Activated CD8-positive, alpha-beta memory T cell treated with anti-CD3 and anti-CD28 coated beads, Interleukin-2, amount 10 ng/mL, durations not matched to agents 7 days and 5 days (primary cell): ENCODE results near the gene PDE3A. TPM values are rescaled to one million over a fixed set of nuclear protein-coding genes. Genes with fewer than 3 reads are reported as not detected.
"Not testable (repeated sequence)": the region's sequence is repeated elsewhere in the genome, so short reads cannot be mapped to it uniquely, and the experiment has no call there.

Experiments used
- ATAC-seq: fragments of 150-1000 bp; cut with Tn5 transposase; one replicate; pipeline ENCODE4 v1.10.0; 2021; ENCODE audit warnings: moderate library complexity
- CTCF ChIA-PET: fragments of 350-600 bp; sonication (Branson Sonifier 250); formaldehyde crosslinking; loops from one replicate; lab custom pipeline; 2021; ENCODE audit warnings: antibody characterized with exemption; lab: Charles Lee
- DNase-seq: peaks from one replicate; pipeline ENCODE4 v3.0.0-alpha.2; 2020
- H3K27ac Mint-ChIP-seq: one replicate; pipeline ENCODE4 v1.8.0; 2021; ENCODE audit warnings: mild to moderate bottlenecking, mixed read lengths
- H3K27me3 Mint-ChIP-seq: one replicate; pipeline ENCODE4 v1.8.0; 2021; ENCODE audit warnings: mixed read lengths
- H3K36me3 Mint-ChIP-seq: one replicate; pipeline ENCODE4 v1.8.0; 2021; ENCODE audit warnings: mild to moderate bottlenecking, mixed read lengths
- H3K4me1 Mint-ChIP-seq: one replicate; pipeline ENCODE4 v1.8.0; 2021; ENCODE audit warnings: mixed read lengths
- H3K4me3 Mint-ChIP-seq: one replicate; pipeline ENCODE4 v1.8.0; 2021; ENCODE audit warnings: mild to moderate bottlenecking, moderate library complexity, mixed read lengths
- H3K9me3 Mint-ChIP-seq: one replicate; pipeline ENCODE4 v1.8.0; 2022; ENCODE audit warnings: low read depth, mixed read lengths
- total RNA-seq, 2 experiments: library from RNA; stranded (reverse); gene quantifications; one replicate each; pipeline ENCODE4 v1.2.3, GENCODE V29; 2021

PDE3A gene
- total RNA-seq, 2 experiments from 2014 or later = not detected

DNA sequence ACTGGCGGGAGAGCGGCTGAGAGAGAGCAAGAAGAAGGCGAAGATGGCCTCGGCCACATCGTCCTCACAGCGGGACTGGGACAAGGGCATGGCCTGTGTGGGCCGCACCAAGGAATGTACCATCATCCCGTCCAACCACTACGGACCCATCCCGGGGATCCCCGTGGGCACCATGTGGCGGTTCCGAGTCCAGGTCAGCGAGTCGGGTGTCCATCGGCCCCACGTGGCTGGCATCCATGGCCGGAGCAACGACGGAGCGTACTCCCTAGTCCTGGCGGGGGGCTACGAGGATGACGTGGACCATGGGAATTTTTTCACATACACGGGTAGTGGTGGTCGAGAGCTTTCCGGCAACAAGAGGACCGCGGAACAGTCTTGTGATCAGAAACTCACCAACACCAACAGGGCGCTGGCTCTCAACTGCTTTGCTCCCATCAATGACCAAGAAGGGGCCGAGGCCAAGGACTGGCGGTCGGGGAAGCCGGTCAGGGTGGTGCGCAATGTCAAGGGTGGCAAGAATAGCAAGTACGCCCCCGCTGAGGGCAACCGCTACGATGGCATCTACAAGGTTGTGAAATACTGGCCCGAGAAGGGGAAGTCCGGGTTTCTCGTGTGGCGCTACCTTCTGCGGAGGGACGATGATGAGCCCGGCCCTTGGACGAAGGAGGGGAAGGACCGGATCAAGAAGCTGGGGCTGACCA, 183.6 kb downstream of the PDE3A start:
- ATAC-seq, H3K27ac Mint-ChIP-seq, H3K4me1 Mint-ChIP-seq, H3K27me3 Mint-ChIP-seq, H3K4me3 Mint-ChIP-seq, DNase-seq, H3K9me3 Mint-ChIP-seq, H3K36me3 Mint-ChIP-seq, CTCF ChIA-PET: not testable (repeated sequence)

DNA sequence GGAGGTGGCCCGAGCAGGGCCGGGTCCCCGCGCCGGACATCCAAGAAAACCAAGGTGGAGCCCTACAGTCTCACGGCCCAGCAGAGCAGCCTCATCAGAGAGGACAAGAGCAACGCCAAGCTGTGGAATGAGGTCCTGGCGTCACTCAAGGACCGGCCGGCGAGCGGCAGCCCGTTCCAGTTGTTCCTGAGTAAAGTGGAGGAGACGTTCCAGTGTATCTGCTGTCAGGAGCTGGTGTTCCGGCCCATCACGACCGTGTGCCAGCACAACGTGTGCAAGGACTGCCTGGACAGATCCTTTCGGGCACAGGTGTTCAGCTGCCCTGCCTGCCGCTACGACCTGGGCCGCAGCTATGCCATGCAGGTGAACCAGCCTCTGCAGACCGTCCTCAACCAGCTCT, 184.2 kb downstream of the PDE3A start:
- CTCF ChIA-PET, H3K27ac Mint-ChIP-seq, DNase-seq, H3K4me3 Mint-ChIP-seq, H3K27me3 Mint-ChIP-seq, ATAC-seq, H3K36me3 Mint-ChIP-seq, H3K9me3 Mint-ChIP-seq, H3K4me1 Mint-ChIP-seq: not testable (repeated sequence)

DNA sequence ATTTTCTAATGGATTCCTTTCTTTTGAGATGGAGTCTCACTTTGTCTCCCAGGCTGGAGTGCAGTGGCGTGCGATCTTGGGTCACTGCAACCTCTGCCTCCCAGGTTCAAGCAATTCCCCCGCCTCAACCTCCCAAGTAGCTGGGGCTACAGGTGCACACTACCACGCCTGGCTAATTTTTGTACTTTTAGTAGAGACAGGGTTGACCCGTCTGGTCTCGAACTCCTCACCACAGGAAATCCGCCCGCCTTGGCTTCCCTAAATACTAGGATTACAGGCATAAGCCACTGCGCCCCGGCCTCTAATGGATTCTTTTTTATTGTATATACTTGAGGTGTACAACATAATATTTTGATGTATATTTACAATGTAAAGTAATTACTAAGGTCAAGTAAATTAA, 186.7 kb downstream of the PDE3A start:
- Mint-ChIP-seq H3K9me3 (no peaks in the 10 kb centered on the region), H3K4me3 (no peak overlapping the region), H3K4me1 (no peaks in the 10 kb centered on the region), H3K36me3 (no peaks in the 10 kb centered on the region), H3K27ac (no peak overlapping the region), H3K27me3 (no peaks in the 10 kb centered on the region)
- no peak for DNase-seq
- ATAC-seq = no peak
- CTCF ChIA-PET = no interaction called here

DNA sequence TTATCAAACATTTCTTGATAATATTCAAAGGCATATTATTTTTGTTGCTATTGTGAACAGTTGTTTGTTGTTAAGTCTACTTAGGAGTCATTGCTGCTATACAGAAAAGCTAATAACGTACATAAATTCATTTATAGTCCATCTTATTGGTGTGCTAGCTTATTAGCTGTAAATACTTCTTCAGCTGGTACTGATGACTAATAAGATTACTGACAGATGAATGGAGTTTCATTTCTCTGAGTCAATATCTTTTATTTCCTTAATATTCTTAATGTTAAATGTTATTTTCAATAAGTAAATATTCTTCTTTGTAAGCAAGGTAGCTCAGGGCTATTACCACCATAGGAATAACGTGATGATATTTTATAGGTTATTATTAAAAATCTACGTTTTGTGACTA, 187.4 kb downstream of the PDE3A start:
- H3K36me3 Mint-ChIP-seq = no peaks in the 10 kb centered on the region
- DNase-seq = no peak

DNA sequence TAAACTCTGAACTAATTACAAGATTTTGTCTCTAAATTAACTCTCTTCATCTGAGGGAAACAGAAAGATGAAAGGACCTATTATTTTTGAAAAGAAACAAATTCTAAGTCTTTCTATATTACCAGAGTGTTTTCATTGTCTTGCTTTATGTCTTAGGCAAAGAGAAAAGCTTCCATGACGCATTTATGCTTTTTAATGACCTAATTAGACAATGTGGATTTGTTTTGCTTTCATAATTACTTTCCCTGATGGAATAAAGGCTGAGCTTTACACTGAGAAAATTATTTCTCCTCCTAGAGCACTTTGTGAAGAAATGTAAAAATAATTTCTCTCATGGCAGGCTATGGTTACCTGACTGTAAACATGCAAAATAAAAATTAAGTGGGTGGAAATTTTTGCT, 188.8 kb downstream of the PDE3A start:
- Mint-ChIP-seq H3K4me1 (no peaks in the 10 kb centered on the region), H3K4me3 (no peak overlapping the region), H3K36me3 (no peaks in the 10 kb centered on the region), H3K27ac (no peak overlapping the region), H3K9me3 (no peaks in the 10 kb centered on the region), H3K27me3 (no peaks in the 10 kb centered on the region)
- CTCF ChIA-PET = no interaction called here
- DNase-seq = no peak
- ATAC-seq = no peak

More for the DNA sequence above, 187.4 kb downstream of the PDE3A start:
- Mint-ChIP-seq H3K4me3 (no peak overlapping the region), H3K4me1 (no peaks in the 10 kb centered on the region), H3K27ac (no peak overlapping the region), H3K9me3 (no peaks in the 10 kb centered on the region), H3K27me3 (no peaks in the 10 kb centered on the region)
- ATAC-seq = no peak
- CTCF ChIA-PET = no interaction called here

DNA sequence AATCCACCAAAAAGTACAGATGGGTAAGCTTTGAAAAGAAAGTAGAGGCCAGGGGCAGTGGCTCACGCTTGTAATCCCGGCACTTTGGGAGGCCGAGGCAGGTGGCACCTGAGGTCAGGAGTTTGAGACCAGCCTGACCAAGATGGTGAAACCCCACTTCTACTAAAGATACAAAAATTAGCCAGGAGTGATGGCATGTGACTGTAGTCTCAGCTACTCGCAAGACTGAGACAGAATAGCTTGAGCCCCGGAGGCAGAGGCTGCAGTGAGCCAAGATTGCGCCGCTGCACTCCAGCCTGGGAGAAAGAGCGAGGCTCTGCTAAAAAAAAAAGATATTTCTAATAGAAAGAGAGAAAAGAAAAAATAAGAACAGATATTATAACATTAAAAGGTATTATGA, 192.6 kb downstream of the PDE3A start:
- DNase-seq (no peak), ATAC-seq (no peak)
- Mint-ChIP-seq H3K36me3 (no peaks in the 10 kb centered on the region), H3K4me3 (no peak overlapping the region), H3K9me3 (no peaks in the 10 kb centered on the region), H3K27me3 (no peaks in the 10 kb centered on the region), H3K27ac (no peak overlapping the region), H3K4me1 (no peaks in the 10 kb centered on the region)
- CTCF ChIA-PET = no interaction called here

DNA sequence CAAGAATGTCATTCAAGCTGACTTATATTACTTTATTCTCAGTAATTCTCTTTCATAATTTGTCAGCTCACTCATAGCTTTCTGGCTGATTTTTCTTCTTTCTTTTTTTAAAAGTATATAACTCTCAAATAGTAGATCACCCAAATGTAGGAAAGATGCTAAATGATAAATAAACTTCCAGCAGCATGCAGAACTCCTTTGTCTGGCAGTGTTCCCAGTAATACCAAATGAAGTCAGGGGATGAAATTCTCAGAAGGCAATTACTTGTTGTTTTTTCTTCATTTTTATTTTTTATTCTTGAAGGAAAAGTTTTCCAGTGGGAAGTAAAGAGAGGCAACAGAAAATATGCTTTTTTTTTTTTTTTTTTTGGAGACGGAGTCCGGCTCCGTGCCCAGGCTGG, 193.5 kb downstream of the PDE3A start:
- CTCF ChIA-PET = no interaction called here
- no peaks in the 10 kb centered on the region for H3K4me1 Mint-ChIP-seq
- no peak overlapping the region for H3K27ac Mint-ChIP-seq
- no peak for ATAC-seq
- H3K4me3 Mint-ChIP-seq = no peak overlapping the region
- H3K9me3 Mint-ChIP-seq = no peaks in the 10 kb centered on the region
- H3K27me3 Mint-ChIP-seq = no peaks in the 10 kb centered on the region
- DNase-seq = no peak
- no peaks in the 10 kb centered on the region for H3K36me3 Mint-ChIP-seq

DNA sequence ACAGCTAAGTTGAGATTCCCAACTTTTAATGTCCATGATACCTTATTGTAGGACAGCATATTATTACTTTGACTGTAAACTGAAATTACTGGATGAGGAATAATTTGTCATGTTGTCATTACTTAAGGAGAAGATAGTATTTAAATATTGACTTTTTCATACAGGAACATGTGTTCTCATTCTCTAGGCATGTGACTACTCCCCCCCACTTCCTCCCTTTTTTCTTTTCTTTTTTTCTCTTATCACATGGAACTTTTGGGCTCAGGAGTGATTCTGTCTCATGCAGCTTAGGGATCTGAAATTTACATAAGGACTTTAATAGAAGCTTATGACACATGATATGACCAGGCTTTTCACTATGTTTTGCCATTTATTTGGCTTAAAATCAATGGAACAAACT, 199.1 kb downstream of the PDE3A start:
- no peaks in the 10 kb centered on the region for H3K4me1 Mint-ChIP-seq
- ATAC-seq (no peak), DNase-seq (no peak)
- H3K9me3 Mint-ChIP-seq = no peaks in the 10 kb centered on the region
- H3K4me3 Mint-ChIP-seq = no peak overlapping the region
- no peak overlapping the region for H3K27ac Mint-ChIP-seq
- CTCF ChIA-PET = no interaction called here
- no peaks in the 10 kb centered on the region for H3K36me3 Mint-ChIP-seq
- no peaks in the 10 kb centered on the region for H3K27me3 Mint-ChIP-seq

DNA sequence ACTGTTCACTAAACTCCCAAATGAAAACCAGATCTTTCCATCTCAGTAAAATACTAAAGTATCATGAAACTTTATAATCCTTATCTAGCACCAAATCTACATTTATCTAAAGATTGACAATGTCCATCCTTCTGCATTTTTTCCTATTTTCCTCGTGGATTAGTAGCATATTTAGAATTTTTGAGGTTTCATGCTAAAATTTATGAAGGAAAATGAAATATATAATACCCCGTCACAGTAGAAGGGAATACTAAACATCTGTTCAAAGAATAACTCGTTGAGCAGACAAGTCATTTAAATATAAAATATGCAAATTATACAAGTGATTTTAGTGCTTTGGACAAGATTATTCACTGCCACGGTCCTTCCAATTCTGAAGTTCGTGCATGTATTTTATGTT, 204.1 kb downstream of the PDE3A start:
- ATAC-seq = no peak
- Mint-ChIP-seq H3K9me3 (no peaks in the 10 kb centered on the region), H3K27me3 (no peaks in the 10 kb centered on the region), H3K36me3 (no peaks in the 10 kb centered on the region), H3K27ac (no peak overlapping the region), H3K4me1 (no peaks in the 10 kb centered on the region), H3K4me3 (no peak overlapping the region)
- DNase-seq = no peak
- CTCF ChIA-PET = no interaction called here

DNA sequence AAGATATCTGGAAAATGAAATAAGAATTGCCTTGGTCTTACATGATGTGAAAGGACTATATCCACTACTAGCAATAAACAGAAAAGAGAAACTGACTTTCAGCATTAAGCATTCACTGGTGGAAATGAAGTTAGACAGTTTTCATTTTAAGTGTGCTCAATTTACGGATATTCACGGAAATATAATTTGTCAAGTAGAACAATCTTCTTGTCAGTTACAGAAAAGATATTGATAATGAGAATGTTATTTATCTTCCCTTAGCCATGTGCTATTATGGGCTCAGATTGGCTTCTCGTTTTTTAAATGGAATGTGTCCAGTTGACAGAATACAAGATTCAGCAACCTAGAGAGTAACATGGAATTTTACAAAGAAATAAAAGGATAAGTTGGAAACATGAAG, 208.2 kb downstream of the PDE3A start:
- CTCF ChIA-PET = no interaction called here
- Mint-ChIP-seq H3K4me3 (no peak overlapping the region), H3K27me3 (no peaks in the 10 kb centered on the region), H3K27ac (no peak overlapping the region), H3K4me1 (no peaks in the 10 kb centered on the region), H3K9me3 (no peaks in the 10 kb centered on the region), H3K36me3 (no peaks in the 10 kb centered on the region)
- DNase-seq (no peak), ATAC-seq (no peak)

DNA sequence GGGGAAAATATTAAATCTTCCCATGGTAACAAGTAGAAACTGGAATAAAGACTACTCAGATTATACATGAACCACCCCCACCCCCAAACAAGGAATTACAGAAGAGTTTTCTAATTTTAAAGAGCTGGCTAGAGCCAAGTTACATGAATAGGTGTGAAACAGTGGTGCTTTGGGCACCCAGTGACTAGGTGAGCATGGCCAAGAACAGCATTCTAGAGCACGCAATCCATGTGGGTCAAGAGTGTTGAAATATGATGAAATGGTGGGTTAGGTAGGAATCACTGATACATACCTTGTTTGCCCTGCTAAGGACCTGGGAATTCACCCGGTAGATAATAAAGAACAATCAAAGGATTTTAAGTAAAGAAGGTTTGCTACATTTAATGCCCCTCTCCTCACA, 208.7 kb downstream of the PDE3A start:
- H3K4me1 Mint-ChIP-seq = no peaks in the 10 kb centered on the region
- no peak for DNase-seq
- CTCF ChIA-PET = no interaction called here
- no peak for ATAC-seq
- H3K36me3 Mint-ChIP-seq = no peaks in the 10 kb centered on the region
- H3K27me3 Mint-ChIP-seq = no peaks in the 10 kb centered on the region
- no peak overlapping the region for H3K4me3 Mint-ChIP-seq
- H3K27ac Mint-ChIP-seq = no peak overlapping the region
- no peaks in the 10 kb centered on the region for H3K9me3 Mint-ChIP-seq

DNA sequence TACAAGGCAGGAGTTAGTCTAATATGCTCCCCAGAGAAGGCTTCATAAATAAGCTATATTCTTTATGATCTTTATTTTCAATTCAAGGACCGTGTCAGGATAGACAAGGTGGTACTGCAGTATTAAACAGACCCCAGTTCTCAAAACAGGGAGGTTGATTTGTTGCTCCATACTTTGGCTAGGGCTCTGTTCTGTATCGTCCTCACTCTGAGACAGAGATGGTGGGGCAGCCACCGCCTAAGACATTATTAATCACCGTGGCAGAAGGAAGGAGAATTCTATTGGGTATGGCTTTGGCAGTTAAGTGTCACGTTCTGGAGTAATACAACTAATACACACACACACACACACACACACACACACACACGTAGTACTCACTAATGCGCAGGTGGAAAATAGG, 209.8 kb downstream of the PDE3A start:
- no peak for DNase-seq
- ATAC-seq = no peak
- CTCF ChIA-PET = no interaction called here
- no peak overlapping the region for H3K4me3 Mint-ChIP-seq
- H3K4me1 Mint-ChIP-seq = no peaks in the 10 kb centered on the region
- no peaks in the 10 kb centered on the region for H3K27me3 Mint-ChIP-seq
- H3K9me3 Mint-ChIP-seq = no peaks in the 10 kb centered on the region
- H3K27ac Mint-ChIP-seq = no peak overlapping the region
- H3K36me3 Mint-ChIP-seq = no peaks in the 10 kb centered on the region

DNA sequence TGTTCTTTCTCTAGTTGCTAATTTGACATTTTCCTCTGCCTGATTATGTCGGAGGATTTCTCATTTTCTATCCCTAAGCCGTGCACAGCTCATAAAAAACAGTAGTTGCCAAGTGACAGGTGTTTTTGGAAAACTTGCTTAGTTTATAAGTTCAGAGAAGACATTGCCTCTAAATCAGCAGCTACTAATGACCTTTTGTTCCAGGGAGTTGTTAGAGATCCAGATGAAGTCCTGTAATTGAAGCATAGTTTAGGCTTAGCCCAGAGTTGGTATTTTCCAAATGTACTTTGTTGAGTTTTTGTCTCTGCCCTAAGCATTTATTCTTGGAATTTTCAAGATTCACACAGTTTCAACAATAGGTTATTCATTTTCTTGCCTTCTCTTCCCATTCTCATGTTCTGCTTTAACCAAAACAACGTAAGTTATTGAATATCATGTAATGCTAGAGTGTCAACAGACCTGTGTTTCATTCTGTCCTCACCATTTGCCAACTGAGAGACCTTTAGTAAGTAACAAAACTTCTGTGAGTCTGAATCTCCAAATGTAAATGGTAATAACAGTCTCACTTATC, 216.8 kb downstream of the PDE3A start:
- Mint-ChIP-seq H3K4me1 (no peaks in the 10 kb centered on the region), H3K36me3 (no peaks in the 10 kb centered on the region), H3K9me3 (no peaks in the 10 kb centered on the region), H3K27ac (no peak overlapping the region), H3K27me3 (no peaks in the 10 kb centered on the region), H3K4me3 (no peak overlapping the region)
- CTCF ChIA-PET = interaction anchor here (1.4 kb wide), 1 partner anchor 54 kb away, joined by 3 read pairs; no protein-coding TSS in a partner anchor
- no peak for DNase-seq
- ATAC-seq = no peak

DNA sequence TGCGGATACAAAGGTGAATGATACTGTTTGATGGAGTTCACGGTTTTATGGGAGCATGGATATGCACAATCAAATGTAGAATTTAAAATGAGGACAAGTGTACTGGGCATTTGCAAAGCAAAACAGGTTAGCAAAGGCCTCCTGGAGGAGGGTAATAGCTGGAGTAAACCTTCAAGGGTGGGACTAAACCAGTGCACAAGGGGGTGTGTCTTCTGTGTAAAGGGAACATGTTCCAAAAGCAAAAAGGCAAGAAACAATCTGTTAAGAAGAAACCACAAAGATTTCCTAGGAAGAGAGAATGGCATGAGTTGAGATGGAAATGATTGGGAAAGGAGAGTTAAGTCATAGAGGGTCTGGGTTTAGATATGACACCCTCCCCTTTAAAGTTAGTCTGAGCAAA, 217.6 kb downstream of the PDE3A start:
- no peaks in the 10 kb centered on the region for H3K36me3 Mint-ChIP-seq
- no peak overlapping the region for H3K4me3 Mint-ChIP-seq
- H3K27me3 Mint-ChIP-seq = no peaks in the 10 kb centered on the region
- CTCF ChIA-PET = no interaction called here
- H3K4me1 Mint-ChIP-seq = no peaks in the 10 kb centered on the region
- no peak overlapping the region for H3K27ac Mint-ChIP-seq
- ATAC-seq (no peak), DNase-seq (no peak)
- no peaks in the 10 kb centered on the region for H3K9me3 Mint-ChIP-seq
